Mammary epithelial cell (primary cell): ENCODE results near the gene F8.

Experiments used
- EZH2 ChIP-seq: IDR thresholded peaks from 2 replicates; pipeline ENCODE4 v1.6.1; 2012; ENCODE audit warnings: low read length, inconsistent platforms, borderline replicate concordance
- TF ChIP-seq, protein P1 (sequence below), 2 donors: IDR thresholded peaks in 1 of 2; conservative IDR thresholded peaks in 1 of 2; 2 replicates each; pipeline ENCODE4 v1.5.1; 2011 to 2012; ENCODE audit warnings: inconsistent platforms in 2 of 2, low read length in 2 of 2, mild to moderate bottlenecking in 2 of 2, control low read depth in 1 of 2, low read depth in 1 of 2; ENCODE audit not compliant: insufficient read depth in 1 of 2; ENCODE audit errors: extremely low read depth in 1 of 2

DNA sequence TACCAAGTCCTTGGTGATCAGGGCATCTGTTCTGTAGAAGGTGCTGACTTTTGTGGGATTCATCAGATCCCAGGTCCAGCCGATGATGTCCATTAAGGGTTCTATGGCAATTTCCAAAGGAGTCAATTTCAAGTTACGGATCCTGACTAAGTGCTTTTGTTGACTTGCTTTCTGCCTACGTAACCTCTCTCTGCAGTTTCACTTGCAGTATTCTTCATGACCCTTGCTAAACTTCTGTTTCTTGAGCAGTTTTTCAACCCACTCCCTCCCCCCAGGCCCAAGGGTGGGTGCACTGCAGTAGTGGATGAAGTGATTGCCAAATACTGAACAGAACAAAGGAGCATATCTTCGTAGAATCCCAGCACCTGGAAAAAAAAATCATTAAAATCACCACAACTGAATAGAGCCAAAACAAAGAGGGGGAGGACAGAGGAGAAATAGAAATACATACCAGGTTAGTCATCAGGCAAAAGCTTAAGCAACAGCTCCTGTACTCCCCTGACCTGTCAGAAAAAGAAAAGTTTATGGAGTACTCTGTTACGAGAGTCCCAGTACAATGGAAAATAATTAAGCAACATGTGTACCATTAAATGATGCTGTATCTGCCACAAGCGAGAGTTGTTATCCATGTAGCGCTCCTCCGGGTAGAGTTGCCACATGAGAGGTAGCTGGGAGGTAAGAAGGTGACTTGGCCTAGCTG, 42.7 kb upstream of the F8 start:
- TF ChIP-seq, protein P1, sequence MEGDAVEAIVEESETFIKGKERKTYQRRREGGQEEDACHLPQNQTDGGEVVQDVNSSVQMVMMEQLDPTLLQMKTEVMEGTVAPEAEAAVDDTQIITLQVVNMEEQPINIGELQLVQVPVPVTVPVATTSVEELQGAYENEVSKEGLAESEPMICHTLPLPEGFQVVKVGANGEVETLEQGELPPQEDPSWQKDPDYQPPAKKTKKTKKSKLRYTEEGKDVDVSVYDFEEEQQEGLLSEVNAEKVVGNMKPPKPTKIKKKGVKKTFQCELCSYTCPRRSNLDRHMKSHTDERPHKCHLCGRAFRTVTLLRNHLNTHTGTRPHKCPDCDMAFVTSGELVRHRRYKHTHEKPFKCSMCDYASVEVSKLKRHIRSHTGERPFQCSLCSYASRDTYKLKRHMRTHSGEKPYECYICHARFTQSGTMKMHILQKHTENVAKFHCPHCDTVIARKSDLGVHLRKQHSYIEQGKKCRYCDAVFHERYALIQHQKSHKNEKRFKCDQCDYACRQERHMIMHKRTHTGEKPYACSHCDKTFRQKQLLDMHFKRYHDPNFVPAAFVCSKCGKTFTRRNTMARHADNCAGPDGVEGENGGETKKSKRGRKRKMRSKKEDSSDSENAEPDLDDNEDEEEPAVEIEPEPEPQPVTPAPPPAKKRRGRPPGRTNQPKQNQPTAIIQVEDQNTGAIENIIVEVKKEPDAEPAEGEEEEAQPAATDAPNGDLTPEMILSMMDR (conservative IDR thresholded peaks at IDR 0.05 in 1 of 2, IDR thresholded peaks at IDR 0.05 in 1 of 2; ENCODE audit: extremely low read depth in 1 of 2, insufficient read depth in 1 of 2, low read depth in 1 of 2, low read length in 2 of 2) = no peak
- no peak for TF ChIP-seq EZH2
